Measurements from ENCODE around the gene TRAF1. TPM values are rescaled to one million over a fixed set of nuclear protein-coding genes. Genes with fewer than 3 reads are reported as not detected.
A peak's percentile ranks its signal among the peaks of the same experiment; 100 is the strongest.

Gene TRAF1
- total and polyA plus RNA-seq, 4 donors, result 3.9 to 23.1 (median 6.1) TPM

GRCh38 chr9:120965344-120966012 is 38.9 kb upstream of the TRAF1 start:
- ATAC-seq (ENCODE audit: insufficient read depth, low FRiP score), result no peak
- no peak for TF ChIP-seq CTCF (IDR thresholded peaks at IDR 0.05; ENCODE audit: control extremely low read depth, extremely low read depth)
- WGBS, 2 donors, result 82 to 89% methylated on average over 4 of the region's 4 CpGs

DNA sequence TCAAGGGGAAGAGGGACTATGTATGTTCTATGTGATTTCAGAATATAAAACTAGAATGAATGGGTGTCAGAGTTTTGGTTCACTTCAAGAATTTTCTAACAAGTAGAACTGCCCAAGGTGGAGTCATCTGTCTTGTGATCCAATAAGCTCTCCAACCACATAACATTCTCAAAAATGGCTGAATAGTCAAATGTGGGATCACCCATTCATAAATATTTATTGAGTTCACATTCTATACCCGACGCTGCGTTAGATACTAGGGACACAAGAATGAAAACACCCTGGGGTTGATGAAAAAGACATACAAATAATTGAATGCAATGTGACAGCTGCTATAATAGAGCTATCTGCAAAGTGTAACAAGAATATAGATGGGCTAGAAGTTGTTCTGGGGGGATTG is 35.3 kb upstream of the TRAF1 start:
- H3K9ac ChIP-seq (ENCODE audit: insufficient read depth in 1 of 2, low read length in 2 of 2), result no peak overlapping the region
- H3K27ac ChIP-seq (ENCODE audit: low read depth in 1 of 2, low read length in 1 of 2), result no peak overlapping the region
- TF ChIP-seq CTCF (IDR thresholded peaks at IDR 0.05; ENCODE audit: control extremely low read depth, extremely low read depth), result no peak
- no peaks in the 10 kb centered on the region for H3K9me3 ChIP-seq (ENCODE audit: control insufficient read depth in 4 of 4, insufficient read depth in 3 of 4, low read length in 3 of 4)
- no peaks in the 10 kb centered on the region for H3K27me3 ChIP-seq (ENCODE audit: control insufficient read depth in 3 of 3, insufficient read depth in 3 of 3, low read length in 2 of 3)
- H3K4me3 ChIP-seq, result no peak overlapping the region
- peaks cover 0 to 7% (median 1%) of the 10 kb centered on the region in 4 donors for H3K36me3 ChIP-seq (ENCODE audit: control insufficient read depth in 4 of 4, insufficient read depth in 4 of 4, low read length in 4 of 4)
- WGBS, 2 donors, result 97 to 99% methylated on average over 3 of the region's 3 CpGs
- peaks cover 0 to 5% (median 0%) of the 10 kb centered on the region in 5 donors for H3K4me1 ChIP-seq (ENCODE audit: control insufficient read depth in 5 of 5, insufficient read depth in 5 of 5, low read length in 5 of 5)
- ATAC-seq (ENCODE audit: insufficient read depth, low FRiP score) (no peak), DNase-seq (no peak)

More at GRCh38 chr9:120965344-120966012, 38.9 kb upstream of the TRAF1 start:
- Histone ChIP-seq H3K27ac (ENCODE audit: low read depth in 1 of 2, low read length in 1 of 2) (peak overlapping the region in 1 of 2 donors; percentile 33), H3K27me3 (ENCODE audit: control insufficient read depth in 3 of 3, insufficient read depth in 3 of 3, low read length in 2 of 3) (no peaks in the 10 kb centered on the region), H3K9me3 (ENCODE audit: control insufficient read depth in 4 of 4, insufficient read depth in 3 of 4, low read length in 3 of 4) (no peaks in the 10 kb centered on the region), H3K9ac (ENCODE audit: insufficient read depth in 1 of 2, low read length in 2 of 2) (no peak overlapping the region), H3K36me3 (ENCODE audit: control insufficient read depth in 4 of 4, insufficient read depth in 4 of 4, low read length in 4 of 4) (peaks cover 0 to 7% (median 1%) of the 10 kb centered on the region in 4 donors), H3K4me1 (ENCODE audit: control insufficient read depth in 5 of 5, insufficient read depth in 5 of 5, low read length in 5 of 5) (peaks cover 0 to 5% (median 0%) of the 10 kb centered on the region in 5 donors), H3K4me3 (no peak overlapping the region)
- peak; percentile 19 to 48 (median 39) for DNase-seq

GRCh38 chr9:120960001-120960400 is 33.4 kb upstream of the TRAF1 start:
- Histone ChIP-seq H3K27me3 (ENCODE audit: control insufficient read depth in 3 of 3, insufficient read depth in 3 of 3, low read length in 2 of 3) (no peaks in the 10 kb centered on the region), H3K36me3 (ENCODE audit: control insufficient read depth in 4 of 4, insufficient read depth in 4 of 4, low read length in 4 of 4) (peaks cover 0 to 7% (median 1%) of the 10 kb centered on the region in 4 donors), H3K27ac (ENCODE audit: low read depth in 1 of 2, low read length in 1 of 2) (no peak overlapping the region), H3K9me3 (ENCODE audit: control insufficient read depth in 4 of 4, insufficient read depth in 3 of 4, low read length in 3 of 4) (no peaks in the 10 kb centered on the region), H3K9ac (ENCODE audit: insufficient read depth in 1 of 2, low read length in 2 of 2) (no peak overlapping the region), H3K4me3 (no peak overlapping the region), H3K4me1 (ENCODE audit: control insufficient read depth in 5 of 5, insufficient read depth in 5 of 5, low read length in 5 of 5) (no peaks in the 10 kb centered on the region)
- no peak for DNase-seq
- no peak for ATAC-seq (ENCODE audit: insufficient read depth, low FRiP score)
- TF ChIP-seq CTCF (IDR thresholded peaks at IDR 0.05; ENCODE audit: control extremely low read depth, extremely low read depth), result no peak
- WGBS, 2 donors, result 89 to 98% methylated on average over 1 of the region's 1 CpG
